ENCODE measurements around the gene TPI1.

Gene TPI1

DNA sequence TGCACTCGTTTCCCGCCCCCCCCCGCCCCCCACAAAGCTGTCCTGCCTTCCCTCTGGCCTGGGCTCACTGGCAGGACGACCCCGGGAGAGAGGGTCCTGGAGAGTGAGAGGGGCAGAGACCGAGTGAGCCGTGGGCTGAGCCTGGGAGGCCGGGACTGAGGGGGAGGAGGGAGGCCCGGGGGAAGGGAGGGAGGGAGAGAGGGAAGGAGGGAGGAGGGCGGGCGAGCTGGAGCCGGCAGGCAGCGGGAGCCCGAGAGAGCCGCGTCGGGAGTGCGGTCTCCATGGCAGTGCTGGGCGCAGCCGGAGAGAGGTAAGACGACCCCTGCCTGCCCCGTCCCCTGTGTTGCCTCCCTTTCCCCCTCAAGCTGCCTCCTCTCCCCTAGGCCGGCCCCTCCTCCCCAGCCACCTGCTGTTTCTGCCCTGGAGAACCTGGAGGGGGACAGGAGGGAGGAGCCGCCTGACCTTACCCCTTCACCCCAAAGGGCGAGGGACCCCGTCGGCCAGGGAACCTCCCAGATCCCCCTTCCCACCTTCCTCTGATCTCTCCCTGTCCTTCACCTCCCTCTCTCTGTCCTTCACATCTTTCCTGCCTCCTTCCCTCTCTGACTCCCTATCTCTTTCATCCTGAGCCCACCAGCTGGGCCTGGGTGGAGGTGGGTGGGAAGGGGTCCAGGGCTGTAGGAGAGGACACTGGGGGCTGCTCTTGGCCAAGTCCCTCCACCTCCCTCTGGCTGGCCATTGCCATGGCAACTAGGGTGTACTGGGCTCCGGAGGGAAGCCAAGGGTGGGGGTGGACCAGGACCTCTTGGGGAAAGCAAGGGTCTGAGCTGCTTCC is 45.5 kb upstream of the TPI1 start, which contains the start of gene GPR162:
TSS of gene GPR162 (plus strand) at position 231 of the 835 bp plus-strand sequence. CDS start 2,078 bp downstream, outside the sequence.
- no peak for TF ChIP-seq CTCF (IDR thresholded peaks at IDR 0.05; ENCODE audit: low read depth, low read length)
- peak; percentile 35 to 72 for DNase-seq (ENCODE audit: low read depth in 2 of 2)
- H3K4me3 ChIP-seq (replicated peaks in 1 of 2; ENCODE audit: low read depth in 2 of 2, low read length in 2 of 2), result peak within 1 kb of the TSS; percentile 48 to 61

DNA sequence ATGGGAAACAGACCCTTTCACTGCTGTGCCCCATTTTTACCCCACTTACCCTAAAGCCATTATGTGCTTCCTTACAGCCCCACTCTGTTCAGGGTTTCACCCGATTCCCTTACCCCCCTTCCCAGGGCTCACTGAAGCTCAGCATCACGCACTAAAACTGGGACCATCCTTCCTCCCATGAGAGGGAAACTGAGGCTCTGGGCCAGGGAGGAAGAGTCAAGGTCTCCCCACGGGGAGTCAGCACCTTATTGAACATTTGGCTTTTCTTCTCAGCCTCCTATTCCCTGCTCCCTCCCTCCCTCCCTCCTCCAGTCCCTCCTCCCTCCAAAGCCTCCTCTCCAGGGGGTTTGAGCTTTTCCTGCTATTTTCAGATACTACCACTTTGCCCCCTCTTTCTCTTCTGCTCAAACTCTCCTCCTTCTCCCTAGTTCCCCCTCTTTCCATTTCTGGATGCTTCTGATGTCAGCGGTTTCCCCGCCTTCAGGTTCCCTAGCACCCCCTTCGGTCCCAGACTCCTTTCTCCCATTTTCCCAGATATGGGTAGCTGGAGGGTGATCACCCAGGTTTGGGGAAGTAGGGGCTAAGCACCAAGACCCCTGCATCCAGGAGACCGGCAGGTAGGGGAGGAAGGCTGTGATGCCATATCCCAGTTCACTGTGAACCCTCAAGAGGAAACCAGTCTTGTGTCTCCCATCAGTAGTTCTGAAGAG is 44.8 kb upstream of the TPI1 start:
- DNase-seq (ENCODE audit: low read depth in 2 of 2), result no peak

DNA sequence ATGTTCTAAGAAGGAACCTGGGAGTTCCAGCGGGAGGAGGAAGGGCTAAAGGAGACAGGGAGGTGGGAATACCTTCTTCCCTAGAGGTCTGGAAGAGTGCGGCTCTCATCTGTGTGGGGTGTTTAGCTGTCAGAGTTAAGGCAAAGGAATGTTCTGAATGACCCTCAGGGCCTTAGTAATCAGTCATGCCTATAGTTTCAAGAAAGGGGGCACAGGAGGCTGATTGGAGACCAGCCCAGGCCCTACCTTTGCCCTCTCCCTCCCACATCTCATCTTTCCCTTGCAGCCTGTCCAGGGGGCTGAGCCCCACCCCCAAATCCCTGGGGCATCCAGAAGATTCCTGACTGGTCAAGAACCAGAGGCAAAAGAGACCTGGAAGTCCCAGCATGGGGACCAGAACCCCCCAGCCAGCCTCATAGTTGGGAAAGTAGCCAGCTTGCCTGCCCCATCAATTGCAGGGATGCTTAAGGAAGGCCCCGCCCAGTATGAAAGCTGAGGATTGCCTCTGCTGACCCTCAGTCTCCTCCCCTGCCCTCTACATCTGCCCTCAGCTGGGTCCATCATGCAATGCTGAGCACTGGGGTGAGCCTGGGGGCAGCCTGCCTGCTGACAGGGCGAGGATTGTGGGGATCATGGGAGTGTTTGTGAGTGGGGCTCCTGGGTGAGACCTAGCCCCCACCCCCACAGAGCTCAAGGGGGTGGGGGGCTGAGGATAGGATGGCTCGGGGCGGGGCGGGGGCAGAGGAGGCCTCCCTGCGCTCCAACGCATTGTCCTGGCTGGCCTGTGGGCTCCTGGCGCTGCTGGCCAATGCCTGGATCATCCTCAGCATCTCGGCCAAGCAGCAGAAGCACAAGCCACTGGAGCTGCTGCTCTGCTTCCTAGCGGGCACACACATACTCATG is 43.9 kb upstream of the TPI1 start:
- TF ChIP-seq CTCF (IDR thresholded peaks at IDR 0.05; ENCODE audit: low read depth, low read length), result no peak
- DNase-seq (ENCODE audit: low read depth in 2 of 2), result no peak
- no peak overlapping the region for H3K4me3 ChIP-seq (replicated peaks in 1 of 2; ENCODE audit: low read depth in 2 of 2, low read length in 2 of 2)

More for the DNA sequence above, 44.8 kb upstream of the TPI1 start:
- H3K4me3 ChIP-seq (replicated peaks in 1 of 2; ENCODE audit: low read depth in 2 of 2, low read length in 2 of 2), result peak overlapping the region; percentile 48 to 61
- TF ChIP-seq CTCF (IDR thresholded peaks at IDR 0.05; ENCODE audit: low read depth, low read length), result no peak

DNA sequence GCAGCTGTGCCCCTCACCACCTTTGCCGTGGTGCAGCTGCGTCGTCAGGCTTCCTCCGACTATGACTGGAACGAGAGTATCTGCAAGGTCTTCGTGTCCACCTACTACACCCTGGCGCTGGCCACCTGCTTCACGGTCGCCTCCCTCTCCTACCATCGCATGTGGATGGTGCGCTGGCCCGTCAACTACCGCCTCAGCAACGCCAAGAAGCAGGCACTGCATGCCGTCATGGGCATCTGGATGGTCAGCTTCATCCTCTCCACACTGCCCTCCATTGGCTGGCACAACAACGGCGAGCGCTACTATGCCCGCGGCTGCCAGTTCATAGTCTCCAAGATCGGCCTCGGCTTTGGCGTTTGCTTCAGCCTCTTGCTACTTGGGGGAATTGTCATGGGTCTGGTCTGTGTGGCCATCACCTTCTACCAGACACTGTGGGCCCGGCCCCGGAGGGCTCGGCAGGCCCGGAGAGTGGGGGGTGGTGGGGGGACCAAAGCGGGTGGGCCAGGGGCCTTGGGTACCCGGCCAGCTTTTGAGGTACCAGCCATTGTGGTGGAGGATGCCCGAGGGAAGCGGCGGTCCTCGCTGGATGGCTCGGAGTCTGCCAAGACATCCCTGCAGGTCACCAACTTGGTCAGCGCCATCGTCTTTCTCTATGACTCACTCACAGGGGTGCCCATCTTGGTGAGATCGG is 43.1 kb upstream of the TPI1 start:
- no peak overlapping the region for H3K4me3 ChIP-seq (replicated peaks in 1 of 2; ENCODE audit: low read depth in 2 of 2, low read length in 2 of 2)
- no peak for DNase-seq (ENCODE audit: low read depth in 2 of 2)
- TF ChIP-seq CTCF (IDR thresholded peaks at IDR 0.05; ENCODE audit: low read depth, low read length), result no peak

GRCh38 chr12:6824901-6825381 is 42.4 kb upstream of the TPI1 start:
- TF ChIP-seq CTCF (IDR thresholded peaks at IDR 0.05; ENCODE audit: low read depth, low read length), result no peak
- peak overlapping the region in 1 of 2 donors; percentile 46 for H3K4me3 ChIP-seq (replicated peaks in 1 of 2; ENCODE audit: low read depth in 2 of 2, low read length in 2 of 2)
- DNase-seq (ENCODE audit: low read depth in 2 of 2), result peak; percentile 22 to 60

Data from cardiac fibroblast (primary cell).